ENCODE data around the gene VSIG10L.

The VSIG10L gene

DNA sequence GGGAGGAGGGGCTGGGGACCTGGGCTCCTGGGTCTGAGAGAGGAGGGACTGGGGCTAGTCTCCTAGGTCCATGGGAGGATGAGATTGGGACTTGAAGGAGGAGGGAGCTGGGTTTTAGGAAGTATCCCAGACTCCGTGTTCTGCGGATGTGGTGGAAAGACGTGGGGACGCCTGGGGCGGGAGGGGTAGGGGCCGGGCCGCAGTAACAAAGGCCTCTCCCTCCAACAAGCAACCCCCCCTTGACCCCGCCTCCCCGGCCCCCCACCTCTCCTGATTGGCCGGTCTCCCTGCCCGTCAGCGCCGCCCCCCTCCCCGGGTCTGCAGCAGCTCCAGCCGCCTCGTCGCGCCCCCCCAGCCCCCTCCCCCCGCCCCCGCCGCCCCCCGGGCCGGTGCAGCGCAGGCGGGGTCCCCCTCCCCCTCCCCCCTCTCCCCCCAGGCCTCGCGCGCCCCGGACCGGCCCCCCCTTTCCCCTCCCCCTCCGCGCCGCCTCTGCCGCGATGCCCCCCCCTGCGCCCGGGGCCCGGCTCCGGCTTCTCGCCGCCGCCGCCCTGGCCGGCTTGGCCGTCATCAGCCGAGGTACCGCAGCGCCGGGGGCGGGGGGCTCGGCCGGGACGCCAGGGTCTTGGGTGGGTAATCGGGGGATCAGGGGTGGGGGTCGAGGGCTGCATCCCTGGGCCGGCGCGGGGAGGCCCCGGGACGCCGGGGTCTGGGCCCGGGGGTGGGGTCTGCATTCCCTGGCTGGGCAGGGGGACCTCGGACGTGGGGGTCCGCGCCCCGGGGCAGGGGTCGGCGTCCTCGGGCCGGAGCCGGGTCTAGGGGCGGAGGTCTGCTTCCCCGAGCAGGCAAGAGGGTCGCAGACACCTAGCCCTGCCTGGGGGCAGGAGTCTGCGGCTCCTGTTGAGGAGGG, 30.3 kb downstream of the VSIG10L start, which contains the start of gene IGLON5:
Gene IGLON5 (plus strand): TSS at position 294 of the 907 bp plus-strand sequence. CDS start 204 bp downstream, at position 498.
- DNase-seq = no peak

DNA sequence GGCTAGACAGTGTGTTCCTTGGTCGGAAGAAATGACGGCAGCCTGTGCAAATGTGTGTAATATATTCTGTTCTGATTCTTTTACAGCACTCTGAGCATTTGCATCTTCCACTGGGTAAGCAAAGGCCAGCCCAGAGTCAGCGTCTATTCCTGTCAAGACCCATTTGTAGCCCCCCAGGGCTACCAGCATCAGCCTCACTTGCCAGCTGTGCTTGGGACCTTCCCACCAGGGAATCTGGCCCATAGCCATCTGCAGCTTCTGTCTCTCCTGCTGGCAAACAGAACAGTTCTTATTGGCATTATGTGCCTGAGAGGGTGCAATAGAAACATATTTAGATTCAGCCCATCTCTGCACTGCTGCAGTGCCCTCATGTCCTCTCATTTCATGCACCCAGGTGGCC, 36.5 kb downstream of the VSIG10L start:
- no peak for DNase-seq

DNA sequence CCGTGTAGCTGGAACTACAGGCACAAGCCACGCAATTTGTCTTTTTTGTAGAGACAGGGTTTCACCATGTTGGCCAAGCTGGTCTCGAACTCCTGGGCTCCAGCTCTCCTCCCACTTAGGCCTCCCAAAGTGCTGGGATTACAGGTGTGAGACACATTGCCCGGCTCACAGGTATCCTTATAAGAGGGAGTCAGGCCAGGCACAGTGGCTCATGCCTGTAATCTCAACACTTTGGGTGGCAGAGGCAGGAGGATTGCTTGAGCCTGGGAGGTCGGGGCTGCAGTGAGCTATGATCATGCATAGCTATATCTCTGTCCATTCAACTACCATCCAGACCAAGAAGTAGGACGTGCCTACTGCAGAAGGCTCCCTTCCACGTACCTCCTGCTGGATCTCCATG, 40.7 kb downstream of the VSIG10L start:
- no peak for DNase-seq

DNA sequence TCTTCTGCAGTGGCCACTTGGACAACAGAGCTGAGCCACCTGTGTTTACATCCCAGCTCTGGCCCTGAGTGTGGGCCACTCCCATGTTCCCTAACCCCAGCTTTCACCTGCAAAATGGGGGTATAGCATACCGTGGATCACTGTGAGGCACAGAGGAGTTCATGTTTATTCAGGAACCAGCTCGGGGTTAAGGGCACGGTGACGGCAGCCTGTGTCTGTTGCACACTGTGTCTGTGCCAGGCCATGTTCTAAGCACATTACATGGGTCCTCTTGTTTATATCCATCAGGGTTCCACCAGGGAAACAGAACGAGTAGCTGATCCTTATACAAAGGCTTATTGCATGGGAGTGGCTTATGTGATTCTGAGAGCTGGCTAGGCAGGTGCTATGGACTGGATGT, 44.5 kb downstream of the VSIG10L start:
- DNase-seq = no peak

DNA sequence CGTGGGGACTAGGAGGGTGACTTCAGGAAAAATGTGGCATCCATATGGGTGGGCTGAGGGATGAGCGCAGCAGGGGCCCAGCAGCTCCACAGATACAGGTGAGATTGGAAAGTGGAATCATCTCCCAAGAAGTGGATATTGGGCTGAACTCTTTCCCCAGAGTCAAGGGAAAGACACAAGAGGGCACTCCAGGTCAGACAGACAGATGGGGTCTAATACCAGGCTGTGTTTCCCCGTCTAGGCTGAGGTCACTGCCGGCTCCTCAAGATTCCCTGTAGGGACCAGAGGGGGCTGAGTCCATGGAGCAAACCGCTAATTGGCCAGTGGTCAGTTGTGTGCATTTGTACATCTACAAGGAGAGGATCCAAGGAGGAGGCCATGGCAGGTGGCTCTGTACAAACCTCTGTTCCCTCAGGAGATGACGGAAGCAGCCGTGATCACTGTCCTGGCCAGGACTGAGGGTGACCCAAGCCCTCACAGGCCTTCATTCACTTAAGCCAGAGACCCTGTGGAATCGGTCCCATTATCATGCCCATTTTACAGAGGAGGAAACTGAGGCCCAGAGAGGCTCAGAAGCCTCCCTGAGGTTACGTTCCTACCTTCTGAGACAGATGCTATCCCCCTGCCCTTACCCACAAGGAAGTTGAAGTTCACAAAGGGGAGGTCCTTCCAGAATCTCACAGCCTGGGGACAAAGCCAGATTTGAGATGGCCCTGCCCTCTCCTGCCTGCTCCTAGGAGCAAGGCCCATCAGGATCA, 45.4 kb downstream of the VSIG10L start:
- DNase-seq = no peak

DNA sequence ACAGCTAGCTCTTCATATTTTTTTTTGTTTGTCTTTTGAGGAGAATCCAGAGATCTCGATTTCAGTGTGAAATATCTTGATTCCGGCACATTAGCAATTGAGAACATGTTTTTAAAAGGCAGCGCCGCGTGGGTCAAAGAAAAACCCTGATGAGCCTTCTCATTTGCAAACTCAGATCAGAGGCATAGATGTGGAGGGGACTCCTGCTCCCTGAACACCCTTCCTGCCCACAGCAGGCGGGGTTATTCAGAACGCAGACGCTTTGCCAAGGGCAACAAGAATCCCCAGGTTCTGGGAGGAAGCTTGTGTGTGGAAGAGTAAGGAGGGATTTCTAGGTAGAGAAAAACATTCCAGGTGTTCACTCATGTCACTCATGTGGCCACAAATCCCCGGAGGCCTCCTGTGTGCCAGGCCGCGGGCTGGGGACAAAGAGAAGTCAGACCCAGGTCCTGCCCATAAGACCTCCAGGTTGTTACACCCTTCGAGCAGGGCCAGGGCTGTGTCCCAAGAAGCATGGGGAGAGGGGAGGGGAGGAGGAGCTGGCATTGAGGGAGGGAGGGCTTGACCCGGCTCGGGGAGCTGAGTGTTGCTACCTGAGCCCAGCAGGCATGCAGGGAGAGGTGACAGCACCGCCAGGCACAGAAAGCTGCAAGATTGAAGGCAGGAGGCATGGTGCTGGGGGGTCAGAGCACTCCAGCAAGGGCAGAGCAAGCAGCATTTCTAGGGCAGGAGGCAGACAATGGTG, 46.4 kb downstream of the VSIG10L start:
- DNase-seq = no peak

DNA sequence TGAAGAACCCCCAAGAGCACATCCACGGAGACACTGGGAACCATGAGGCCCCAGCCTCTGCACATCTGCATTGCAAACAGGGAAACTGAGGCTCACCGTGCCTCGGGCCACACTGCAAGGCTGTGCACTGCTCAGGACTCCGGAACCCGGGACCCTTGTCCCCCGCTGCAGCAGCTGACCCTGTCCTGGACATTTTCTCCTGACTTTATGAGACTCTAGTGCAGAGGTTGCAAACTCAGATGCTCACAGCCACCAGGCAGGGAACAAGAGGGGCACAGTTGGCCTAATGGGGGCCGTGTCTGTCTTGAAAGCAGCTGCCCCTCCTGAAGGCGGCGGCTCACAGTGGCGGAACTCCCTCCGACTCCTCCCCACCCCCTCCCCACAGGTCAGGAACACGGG, 47.0 kb downstream of the VSIG10L start:
- DNase-seq = no peak

DNA sequence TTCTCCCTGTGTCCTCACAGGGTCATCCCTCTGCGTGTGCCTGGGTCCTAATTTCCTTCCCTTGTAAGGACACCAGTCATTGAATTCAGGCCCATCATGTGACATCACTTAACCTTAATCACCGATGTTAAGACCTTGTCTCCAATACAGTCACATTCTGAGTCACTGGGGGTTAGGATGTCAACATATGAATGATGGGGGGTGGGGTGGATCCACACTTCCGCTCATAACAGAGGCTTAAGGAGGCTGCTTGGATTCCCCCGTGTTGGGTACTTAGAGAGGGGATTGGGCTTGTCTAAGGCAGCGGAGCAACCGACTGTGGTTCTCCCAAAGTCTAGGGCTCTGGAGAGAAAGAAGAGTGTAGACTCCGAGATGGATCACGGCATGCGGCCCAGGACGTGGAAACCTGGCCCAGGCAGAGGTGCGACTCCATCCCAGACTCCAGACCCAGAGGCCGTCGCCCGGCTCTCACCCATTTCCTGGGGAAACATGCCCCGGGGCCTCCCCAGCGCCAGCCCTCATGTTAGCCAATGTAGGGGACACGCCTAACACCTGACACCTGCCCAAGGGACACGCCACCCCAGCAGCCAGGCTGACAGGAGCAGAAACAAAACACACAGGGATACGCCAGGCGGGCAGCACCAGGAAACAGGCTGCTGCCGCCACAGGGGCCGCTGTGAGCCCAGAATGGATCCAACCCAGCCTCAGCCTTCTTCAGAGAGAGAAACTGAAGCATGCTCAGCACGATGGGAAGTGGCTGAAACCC, 47.5 kb downstream of the VSIG10L start:
- no peak for DNase-seq

DNA sequence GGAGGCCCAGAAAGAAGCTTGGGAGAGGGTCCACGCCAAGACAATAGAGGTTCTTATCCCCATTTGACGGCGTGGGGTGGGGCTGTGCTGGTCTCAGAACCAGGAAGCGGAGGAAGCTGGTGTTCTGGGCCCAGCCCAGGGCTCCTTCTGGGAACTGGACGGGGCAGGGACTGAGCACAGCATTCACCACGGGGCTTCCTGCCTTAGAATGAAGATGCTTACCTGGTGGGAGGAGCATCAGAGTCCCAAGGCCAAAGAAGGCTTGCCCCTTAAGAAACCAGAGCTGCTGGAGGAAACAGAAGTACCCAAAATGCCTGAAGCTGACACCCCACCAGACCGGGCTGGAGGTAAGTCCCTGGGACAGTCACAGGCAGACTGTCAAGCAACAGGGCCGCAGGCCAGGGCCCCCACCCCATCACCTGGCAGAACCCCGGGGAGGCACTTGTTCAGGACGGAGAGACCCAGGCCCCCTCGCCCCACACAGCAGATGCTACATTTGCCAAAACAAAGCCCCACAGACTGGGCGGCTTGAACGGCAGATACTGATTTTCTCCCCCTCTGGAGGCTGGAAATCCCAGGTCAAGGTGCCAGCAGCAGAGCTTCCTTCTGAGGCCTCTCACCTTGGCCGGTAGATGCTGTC, 48.2 kb downstream of the VSIG10L start:
- no peak for DNase-seq

DNA sequence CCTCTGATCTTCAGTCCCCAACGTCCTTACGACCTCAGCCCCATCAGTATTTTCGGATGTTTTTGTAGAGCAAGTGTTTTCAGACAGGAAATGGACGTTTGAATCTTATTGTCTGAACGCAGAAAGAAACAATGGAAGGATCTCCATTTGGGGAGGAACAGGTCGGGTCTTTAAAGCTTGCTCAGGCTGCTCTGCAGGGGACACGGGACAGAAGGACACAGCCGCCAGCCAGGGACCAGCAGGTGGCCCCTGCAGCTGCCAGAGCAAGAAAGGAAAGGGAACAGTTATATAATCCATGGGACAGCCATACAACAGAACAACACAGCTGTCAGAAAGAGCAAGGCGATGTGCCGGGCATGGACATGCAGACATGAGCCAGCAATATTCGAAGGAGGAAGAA, 49.0 kb downstream of the VSIG10L start:
- DNase-seq = no peak

DNA sequence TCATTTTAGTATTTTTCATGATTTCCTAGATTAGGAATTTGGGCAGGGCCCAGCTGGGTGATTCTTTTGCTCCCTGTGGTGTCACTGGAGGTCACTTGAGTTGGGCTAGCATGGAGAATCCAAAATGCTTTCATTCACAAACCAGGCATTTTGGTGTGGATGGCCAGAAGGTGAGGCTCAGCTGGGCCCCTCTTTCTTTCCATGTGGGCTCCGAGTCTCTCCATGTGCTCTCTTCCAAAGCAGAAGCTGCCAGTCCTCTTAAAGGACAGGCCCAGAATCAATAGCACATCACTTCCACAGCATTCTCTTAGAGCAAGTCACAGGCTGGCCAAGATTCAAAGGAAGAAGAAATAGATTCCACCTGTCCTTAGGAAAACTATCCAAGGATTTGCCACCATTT, 52.3 kb downstream of the VSIG10L start:
- DNase-seq = no peak

DNA sequence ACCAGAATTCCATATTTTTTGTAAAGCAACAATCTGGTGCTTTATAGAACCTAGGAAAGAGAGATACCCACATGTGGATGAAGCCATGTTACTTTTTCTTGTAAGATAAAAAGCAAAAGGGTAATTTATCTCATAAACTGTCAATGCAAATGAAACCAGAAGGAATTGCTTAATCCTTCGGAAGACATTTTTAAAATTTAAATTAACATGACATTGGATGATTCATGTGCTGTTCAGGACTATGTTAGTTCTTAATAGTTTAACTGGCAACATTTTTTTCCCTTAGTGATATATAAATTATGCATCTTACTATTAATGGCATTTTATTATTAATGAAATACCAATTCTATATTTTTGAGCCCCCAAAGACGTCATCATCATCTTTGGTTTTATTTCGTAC, 56.3 kb downstream of the VSIG10L start:
- no peak for DNase-seq

DNA sequence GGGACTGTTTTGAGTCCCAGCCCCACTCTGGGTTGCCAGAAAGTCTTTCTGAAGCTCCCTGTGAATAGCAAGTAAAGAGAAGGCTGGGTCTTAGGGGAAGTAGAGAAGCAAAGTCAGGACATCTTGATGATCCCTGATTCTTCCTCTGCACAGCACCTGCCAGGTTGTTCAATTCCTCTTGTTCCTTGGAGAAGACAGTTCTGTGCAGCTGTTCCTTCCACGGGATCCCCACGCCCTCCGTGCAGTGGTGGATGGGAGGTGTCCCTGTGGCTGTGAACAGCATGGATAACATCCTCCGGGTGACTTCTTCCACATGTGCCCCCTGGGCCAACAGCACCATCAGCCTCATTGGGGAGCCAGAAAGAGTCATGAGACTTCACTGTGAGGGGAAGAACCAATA, 59.6 kb downstream of the VSIG10L start:
- DNase-seq = no peak

All from cortex of kidney (tissue), 1 donor.